Endothelial cell of umbilical vein (primary cell): ENCODE data around the gene ADSS1. TPM values are rescaled to one million over a fixed set of nuclear protein-coding genes. Genes with fewer than 3 reads are reported as not detected.

ENCODE experiments used
- BruUV-seq: library from RNA; stranded (reverse); fragments of 400-500 nt; replicated peaks from 2 replicates; lab custom pipeline; 2021; lab: Mats Ljungman, UMichigan
- CTCF ChIA-PET: fragments of 300-600, 350-600 bp; sonication (Branson Sonifier 250); formaldehyde crosslinking; loops from one replicate; lab custom pipeline; 2021; ENCODE audit warnings: antibody characterized with exemption, inconsistent platforms; lab: Charles Lee
- POLR2A ChIA-PET: fragments of 300-600, 350-600 bp; sonication (Branson Sonifier 250); formaldehyde crosslinking; loops from one replicate; lab custom pipeline; 2021; ENCODE audit warnings: antibody characterized with exemption, inconsistent platforms; lab: Charles Lee
- DNase-seq: peaks from one replicate; pipeline ENCODE4 v3.0.0-alpha.2; 2011; ENCODE audit warnings: low read depth, low spot score
- FAIRE-seq: peaks from 2 replicates; lab custom pipeline; 2011; peaks lifted over from hg19 to GRCh38; lab: Jason Lieb, UNC
- H2AFZ ChIP-seq: 2 replicates; pipeline ENCODE4 v1.6.0; 2012; ENCODE audit warnings: low read depth, low read length, control low read depth, inconsistent platforms
- H3K27ac ChIP-seq: 2 replicates; pipeline ENCODE4 v1.5.1; 2011; ENCODE audit warnings: low read depth, mild to moderate bottlenecking, control low read depth, low read length, moderate library complexity; ENCODE audit not compliant: insufficient read depth
- H3K27me3 ChIP-seq, 2 experiments: 2 replicates each; pipeline versions ENCODE4 v1.6.0 to v1.6.1; 2011; ENCODE audit warnings: low read length in 2 of 2, mixed read lengths in 1 of 2; ENCODE audit not compliant: control insufficient read depth in 2 of 2, insufficient read depth in 2 of 2
- H3K36me3 ChIP-seq, 2 experiments: 2 replicates in 1 of 2; 3 replicates in 1 of 2; pipeline ENCODE4 v1.5.1; 2011; ENCODE audit warnings: low read length in 2 of 2, mild to moderate bottlenecking in 1 of 2, moderate library complexity in 1 of 2; ENCODE audit not compliant: control insufficient read depth in 2 of 2, insufficient read depth in 2 of 2; ENCODE audit errors: extremely low read depth in 1 of 2
- H3K4me1 ChIP-seq: 3 replicates; pipeline ENCODE4 v1.5.1; 2011; ENCODE audit warnings: mild to moderate bottlenecking, low read length; ENCODE audit not compliant: control insufficient read depth, insufficient read depth; ENCODE audit errors: extremely low read depth
- H3K4me2 ChIP-seq: 2 replicates; pipeline ENCODE4 v1.6.1; 2011; ENCODE audit warnings: low read length, control low read depth, mixed read lengths; ENCODE audit not compliant: insufficient read depth
- H3K4me3 ChIP-seq, 3 experiments: fragments of 200-600 bp in 1 of 3; sonication (generic), shearing (Covaris generic) in 1 of 3; replicated peaks in 1 of 3; 2 replicates each; pipeline ENCODE4 v1.5.1; 2011 to 2016; ENCODE audit warnings: control low read depth in 3 of 3, low read length in 3 of 3, mild to moderate bottlenecking in 2 of 3, inconsistent platforms in 1 of 3, low read depth in 1 of 3, moderate library complexity in 1 of 3; ENCODE audit not compliant: insufficient read depth in 1 of 3
- H3K79me2 ChIP-seq: 2 replicates; pipeline ENCODE4 v1.6.0; 2012; ENCODE audit warnings: low read length, inconsistent platforms; ENCODE audit not compliant: control insufficient read depth, insufficient read depth
- H3K9ac ChIP-seq: replicated peaks from 2 replicates; pipeline ENCODE3; 2011; ENCODE audit warnings: low read length, control low read depth; ENCODE audit not compliant: insufficient read depth; ENCODE audit errors: extremely low read depth
- H3K9me1 ChIP-seq: replicated peaks from 3 replicates; pipeline ENCODE4 v1.6.0; 2011; ENCODE audit warnings: mild to moderate bottlenecking, low read length; ENCODE audit not compliant: control insufficient read depth, insufficient read depth; ENCODE audit errors: extremely low read depth
- H3K9me3 ChIP-seq: replicated peaks from 2 replicates; pipeline ENCODE4 v1.5.1; 2012; ENCODE audit warnings: low read length, inconsistent platforms; ENCODE audit not compliant: control insufficient read depth, insufficient read depth
- H4K20me1 ChIP-seq: replicated peaks from 2 replicates; pipeline ENCODE3; 2011; ENCODE audit warnings: mild to moderate bottlenecking, low read length; ENCODE audit not compliant: control insufficient read depth, insufficient read depth; ENCODE audit errors: extremely low read depth
- CTCF ChIP-seq, 2 donors: IDR thresholded peaks; 1 replicate in 1 of 2; 2 replicates in 1 of 2; pipeline ENCODE4 v1.5.1; 2011; ENCODE audit warnings: low read length in 2 of 2, mild to moderate bottlenecking in 2 of 2, moderate library complexity in 2 of 2, control low read depth in 1 of 2, inconsistent platforms in 1 of 2, low read depth in 1 of 2; ENCODE audit not compliant: insufficient read depth in 1 of 2; ENCODE audit errors: extremely low read depth in 1 of 2
- EZH2 ChIP-seq: IDR thresholded peaks from 2 replicates; pipeline ENCODE4 v1.6.1; 2012; ENCODE audit warnings: borderline replicate concordance, low read depth, mild to moderate bottlenecking, moderate library complexity, low read length, inconsistent platforms; ENCODE audit not compliant: severe bottlenecking
- FOS ChIP-seq: IDR thresholded peaks from 2 replicates; pipeline ENCODE4 v1.6.1; 2011; ENCODE audit warnings: mild to moderate bottlenecking, low read length, moderate library complexity, borderline replicate concordance; ENCODE audit not compliant: insufficient read depth
- GATA2 ChIP-seq: IDR thresholded peaks from 2 replicates; pipeline ENCODE4 v1.7.0; 2011; ENCODE audit warnings: low read depth, mild to moderate bottlenecking, moderate library complexity, mixed read lengths, low read length; ENCODE audit not compliant: insufficient read length, insufficient read depth
- JUN ChIP-seq: IDR thresholded peaks from 2 replicates; pipeline ENCODE4 v1.6.1; 2011; ENCODE audit warnings: borderline replicate concordance, low read depth; ENCODE audit not compliant: insufficient read length, insufficient read depth
- MAX ChIP-seq: IDR thresholded peaks from 2 replicates; pipeline ENCODE4 v1.6.1; 2011; ENCODE audit not compliant: insufficient read depth, insufficient read length
- MYC ChIP-seq: IDR thresholded peaks from one replicate; pipeline ENCODE4 v1.6.1; 2011; ENCODE audit warnings: mild to moderate bottlenecking, low read depth, low read length
- POLR2A ChIP-seq: IDR thresholded peaks from 2 replicates; pipeline ENCODE4 v1.6.1; 2012; ENCODE audit warnings: low read depth, mild to moderate bottlenecking, control low read depth, low read length
- POLR2AphosphoS5 ChIP-seq: IDR thresholded peaks from 2 replicates; pipeline ENCODE4 v1.6.1; 2012; ENCODE audit warnings: low read depth, mild to moderate bottlenecking, control low read depth, low read length, moderate library complexity; ENCODE audit not compliant: insufficient read depth
- dilution Hi-C: fragments of 300-500 bp; cut with MboI; formaldehyde crosslinking; loops from one replicate; pipeline ENCODE4 v1.15.0; 2019; ENCODE audit warnings: low sequenced_read_pairs; ENCODE audit not compliant: extremely low pct_ligation_motif_present
- intact Hi-C: fragments of 100-400 bp; cut with micrococcal nuclease; formaldehyde crosslinking; loops from one replicate; pipeline ENCODE4 v1.10.0; 2022
- polyA plus RNA-seq, 4 experiments: library from polyadenylated mRNA; depleted of rRNA in 3 of 4; stranded (reverse) in 3 of 4; unstranded in 1 of 4; fragments of >200 nt; gene quantifications; 2 replicates each; pipeline versions ENCODE4 v1.2.1 to v1.2.3, GENCODE V29; 2011 to 2012; ENCODE audit warnings: missing spikeins in 1 of 4
- total RNA-seq: library from RNA; stranded (reverse); gene quantifications from 2 replicates; pipeline ENCODE4 v1.2.3, GENCODE V29; 2021

Gene ADSS1
- total and polyA plus RNA-seq, 2 donors (not counting 3 experiments of a cell fraction or from before 2014, with no cell fraction given) = 1.9 TPM

GRCh38 chr14:104708606-104709268 is 15.3 kb upstream of the ADSS1 start:
- peak; percentile 61 for DNase-seq
- TF ChIP-seq EZH2 (no peak), JUN (no peak), CTCF (IDR thresholded peaks at IDR 0.05; ENCODE audit: extremely low read depth in 1 of 2, insufficient read depth in 1 of 2, low read depth in 1 of 2, low read length in 2 of 2) (peak; percentile 97 to 98), POLR2A (no peak), MAX (no peak), FOS (no peak), GATA2 (no peak), MYC (no peak), POLR2AphosphoS5 (peak; percentile 9)
- dilution Hi-C loops (no loop called here), intact Hi-C loops (loop anchor here (1.0 kb wide), 2 partner anchors 43 to 58 kb away; no protein-coding TSS in a partner anchor)
- H3K79me2 ChIP-seq = no peaks in the 10 kb centered on the region
- no peak overlapping the region for H3K27ac ChIP-seq
- no peaks in the 10 kb centered on the region for H3K9me1 ChIP-seq
- no peaks in the 10 kb centered on the region for H3K9me3 ChIP-seq
- no peaks in the 10 kb centered on the region for H3K27me3 ChIP-seq
- ChIA-PET POLR2A (no interaction called here), CTCF (interaction anchor here (0.7 to 2.0 kb wide), 15 partner anchors 11 to 61 kb away, joined by 3 to 30 read pairs (median 4); no protein-coding TSS in a partner anchor)
- H3K4me2 ChIP-seq = no peak overlapping the region
- no peak overlapping the region for H2AFZ ChIP-seq
- BruUV-seq = no TSS peak
- no peaks in the 10 kb centered on the region for H4K20me1 ChIP-seq
- no peak overlapping the region for H3K9ac ChIP-seq
- no peak overlapping the region for H3K4me3 ChIP-seq
- peaks cover 11 to 36% of the 10 kb centered on the region in 2 experiments for H3K36me3 ChIP-seq
- no peaks in the 10 kb centered on the region for H3K4me1 ChIP-seq
- peak; percentile 68 for FAIRE-seq
